PC-9 (cell line): ENCODE results near the gene PRRC2B. TPM values are rescaled to one million over a fixed set of nuclear protein-coding genes. Genes with fewer than 3 reads are reported as not detected.

Source experiments
- BruUV-seq: library from RNA; stranded (reverse); fragments of 400-500 nt; replicated peaks from 2 replicates; lab custom pipeline; 2021; lab: Mats Ljungman, UMichigan
- CTCF ChIA-PET: fragments of 300-600 bp; sonication (Branson Sonifier 250); formaldehyde crosslinking; loops from one replicate; lab custom pipeline; 2022; ENCODE audit warnings: antibody characterized with exemption; lab: Charles Lee
- POLR2A ChIA-PET: fragments of 300-600 bp; sonication (Branson Sonifier 250); formaldehyde crosslinking; loops from one replicate; lab custom pipeline; 2022; ENCODE audit warnings: antibody characterized with exemption; ENCODE audit not compliant: unreplicated experiment; lab: Charles Lee
- DNase-seq, 2 experiments: peaks; one replicate each; pipeline versions ENCODE4 v3.0.0 to v3.0.0-alpha.2; 2015 to 2022; ENCODE audit warnings: mixed read lengths in 1 of 2
- H2AFZ ChIP-seq: fragments of 200-600 bp; sonication (generic); 2 replicates; pipeline ENCODE4 v1.8.1; 2017; ENCODE audit warnings: antibody characterized with exemption
- H3F3A ChIP-seq: fragments of 200-600 bp; sonication (generic); 2 replicates; pipeline ENCODE4 v1.8.1; 2017; ENCODE audit warnings: antibody characterized with exemption, mild to moderate bottlenecking, low read depth; ENCODE audit not compliant: insufficient read depth
- H3K27ac ChIP-seq: fragments of 200-600 bp; sonication (generic); 2 replicates; pipeline ENCODE4 v1.6.1; 2016; ENCODE audit warnings: mixed run types
- H3K27me3 ChIP-seq: fragments of 200-600 bp; sonication (generic); 2 replicates; pipeline ENCODE4 v1.6.1; 2016; ENCODE audit warnings: low read depth, mixed run types; ENCODE audit not compliant: insufficient read depth
- H3K36me3 ChIP-seq: fragments of 200-600 bp; sonication (generic); 2 replicates; pipeline ENCODE4 v1.6.1; 2016; ENCODE audit warnings: low read depth, mixed run types
- H3K4me1 ChIP-seq: fragments of 200-600 bp; sonication (generic); replicated peaks from 2 replicates; pipeline ENCODE4 v1.6.1; 2016; ENCODE audit warnings: mixed run types; ENCODE audit not compliant: insufficient read depth
- H3K4me2 ChIP-seq: fragments of 200-600 bp; sonication (generic); 2 replicates; pipeline ENCODE4 v1.6.1; 2017; ENCODE audit warnings: mixed run types
- H3K4me3 ChIP-seq: fragments of 200-600 bp; sonication (generic); 2 replicates; pipeline ENCODE4 v1.6.1; 2016; ENCODE audit warnings: mixed run types
- H3K79me2 ChIP-seq: fragments of 200-600 bp; sonication (generic); 2 replicates; pipeline ENCODE4 v1.6.1; 2017; ENCODE audit warnings: low read depth, mixed run types
- H3K9me2 ChIP-seq: fragments of 200-600 bp; sonication (generic); 2 replicates; pipeline ENCODE4 v1.8.1; 2017; ENCODE audit warnings: mild to moderate bottlenecking; ENCODE audit not compliant: insufficient read depth
- H3K9me3 ChIP-seq: fragments of 200-600 bp; sonication (generic); 2 replicates; pipeline ENCODE4 v1.8.1; 2016; ENCODE audit warnings: low read depth; ENCODE audit not compliant: insufficient read depth
- H4K20me1 ChIP-seq: fragments of 200-600 bp; sonication (generic); 2 replicates; pipeline ENCODE4 v1.8.1; 2017; ENCODE audit not compliant: insufficient read depth
- EZH2 ChIP-seq: fragments of 200-600 bp; sonication (generic); IDR thresholded peaks from 2 replicates; pipeline ENCODE4 v1.8.0; 2017; ENCODE audit warnings: antibody characterized with exemption, low read depth
- intact Hi-C: fragments of 100-400 bp; cut with micrococcal nuclease; formaldehyde crosslinking; loops from one replicate; pipeline ENCODE4 v1.10.0; 2022; ENCODE audit not compliant: unreplicated experiment
- total RNA-seq: library from RNA; stranded (reverse); gene quantifications from 2 replicates; pipeline ENCODE4 v1.2.3, GENCODE V29; 2021
- TF ChIP-seq, protein P1 (sequence below): fragments of 200-600 bp; sonication (generic); conservative IDR thresholded peaks from 2 replicates; pipeline ENCODE4 v1.6.1; 2017; ENCODE audit warnings: mixed run types, antibody characterized with exemption, mild to moderate bottlenecking, moderate library complexity

Gene PRRC2B
- total RNA-seq, 1 experiment from 2014 or later: 361 TPM

DNA sequence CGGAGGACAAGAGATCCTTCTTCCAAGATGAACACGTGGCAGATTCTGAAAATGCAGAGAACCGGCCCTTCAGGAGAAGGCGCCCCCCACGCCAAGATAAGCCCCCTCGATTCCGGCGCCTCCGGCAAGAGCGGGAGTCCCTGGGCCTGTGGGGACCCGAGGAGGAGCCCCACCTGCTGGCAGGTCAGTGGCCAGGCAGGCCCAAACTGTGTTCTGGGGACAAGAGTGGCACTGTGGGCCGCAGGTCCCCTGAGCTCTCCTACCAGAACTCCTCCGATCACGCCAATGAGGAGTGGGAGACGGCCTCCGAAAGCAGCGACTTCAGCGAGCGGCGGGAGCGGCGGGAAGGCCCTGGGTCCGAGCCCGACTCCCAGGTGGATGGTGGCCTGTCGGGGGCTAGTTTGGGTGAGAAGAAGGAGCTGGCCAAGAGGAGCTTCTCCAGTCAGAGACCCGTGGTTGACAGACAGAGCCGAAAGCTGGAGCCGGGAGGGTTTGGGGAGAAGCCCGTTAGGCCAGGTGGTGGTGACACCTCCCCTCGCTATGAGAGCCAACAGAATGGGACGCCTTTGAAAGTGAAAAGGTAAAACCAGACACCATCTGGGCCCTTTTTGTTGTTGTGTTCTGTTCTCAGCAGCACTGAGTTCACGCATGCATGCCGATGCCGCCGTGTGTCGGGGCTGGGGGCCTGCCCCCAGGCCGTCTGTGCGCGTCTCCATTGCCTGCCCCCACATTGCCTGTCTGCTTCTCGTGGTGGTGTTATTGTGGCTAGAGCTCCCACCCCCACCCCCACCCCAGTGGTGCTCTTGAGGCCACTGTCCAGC is 82.3 kb downstream of the PRRC2B start:
- H3K9me3 ChIP-seq: no peaks in the 10 kb centered on the region
- no peaks in the 10 kb centered on the region for H3K4me1 ChIP-seq
- H3K4me2 ChIP-seq: no peak overlapping the region
- ChIA-PET POLR2A (no interaction called here), CTCF (no interaction called here)
- peaks cover 16% of the 10 kb centered on the region for H3F3A ChIP-seq
- H3K36me3 ChIP-seq: peaks cover 24% of the 10 kb centered on the region
- TF ChIP-seq, protein P1, sequence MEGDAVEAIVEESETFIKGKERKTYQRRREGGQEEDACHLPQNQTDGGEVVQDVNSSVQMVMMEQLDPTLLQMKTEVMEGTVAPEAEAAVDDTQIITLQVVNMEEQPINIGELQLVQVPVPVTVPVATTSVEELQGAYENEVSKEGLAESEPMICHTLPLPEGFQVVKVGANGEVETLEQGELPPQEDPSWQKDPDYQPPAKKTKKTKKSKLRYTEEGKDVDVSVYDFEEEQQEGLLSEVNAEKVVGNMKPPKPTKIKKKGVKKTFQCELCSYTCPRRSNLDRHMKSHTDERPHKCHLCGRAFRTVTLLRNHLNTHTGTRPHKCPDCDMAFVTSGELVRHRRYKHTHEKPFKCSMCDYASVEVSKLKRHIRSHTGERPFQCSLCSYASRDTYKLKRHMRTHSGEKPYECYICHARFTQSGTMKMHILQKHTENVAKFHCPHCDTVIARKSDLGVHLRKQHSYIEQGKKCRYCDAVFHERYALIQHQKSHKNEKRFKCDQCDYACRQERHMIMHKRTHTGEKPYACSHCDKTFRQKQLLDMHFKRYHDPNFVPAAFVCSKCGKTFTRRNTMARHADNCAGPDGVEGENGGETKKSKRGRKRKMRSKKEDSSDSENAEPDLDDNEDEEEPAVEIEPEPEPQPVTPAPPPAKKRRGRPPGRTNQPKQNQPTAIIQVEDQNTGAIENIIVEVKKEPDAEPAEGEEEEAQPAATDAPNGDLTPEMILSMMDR: no peak; the same call in none of the 2 replicates
- TF ChIP-seq EZH2: no peak
- peaks cover 67% of the 10 kb centered on the region for H4K20me1 ChIP-seq
- H3K27me3 ChIP-seq: no peaks in the 10 kb centered on the region
- H3K79me2 ChIP-seq: peaks cover 23% of the 10 kb centered on the region; the same call in 1 of the 2 replicates
- intact Hi-C loops: no loop called here
- BruUV-seq: no TSS peak
- no peak overlapping the region for H2AFZ ChIP-seq
- no peaks in the 10 kb centered on the region for H3K9me2 ChIP-seq
- no peak overlapping the region for H3K27ac ChIP-seq
- H3K4me3 ChIP-seq: no peak overlapping the region
- no peak for DNase-seq

DNA sequence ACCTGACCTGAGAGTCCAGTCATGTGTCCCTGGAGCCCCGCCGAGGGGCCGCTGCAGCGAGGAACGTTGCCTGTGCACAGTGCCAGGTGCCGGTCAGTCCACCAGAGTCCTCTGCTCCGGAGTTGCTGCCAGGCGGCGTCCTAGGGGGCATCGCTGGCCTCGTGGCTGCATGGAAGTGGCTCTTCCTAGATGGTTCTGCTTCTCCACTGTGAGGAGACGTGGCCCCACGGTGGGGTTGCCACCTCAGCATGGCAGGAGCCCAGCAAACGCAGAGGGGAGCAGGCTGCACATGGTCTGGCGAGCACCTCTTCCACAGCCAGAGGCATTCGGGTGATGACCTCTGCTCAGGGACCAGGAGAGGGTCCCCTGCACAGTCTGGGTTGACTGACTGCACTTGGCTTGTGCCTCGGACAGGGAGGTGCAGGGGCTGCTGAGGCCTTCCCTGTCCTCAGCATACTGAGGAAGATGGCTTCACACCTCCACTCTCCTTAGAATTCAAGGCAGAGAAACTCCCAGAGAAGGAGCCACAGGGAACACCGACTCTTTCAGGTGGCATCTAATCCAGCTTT is 83.0 kb downstream of the PRRC2B start:
- Histone ChIP-seq H3K4me3 (no peak overlapping the region), H3K79me2 (peaks cover 19% of the 10 kb centered on the region; the same call in 1 of the 2 replicates), H3K4me2 (no peak overlapping the region), H3K9me3 (no peaks in the 10 kb centered on the region), H3K4me1 (no peaks in the 10 kb centered on the region), H3K27ac (no peak overlapping the region), H2AFZ (no peak overlapping the region), H4K20me1 (peaks cover 63% of the 10 kb centered on the region), H3K9me2 (no peaks in the 10 kb centered on the region), H3K36me3 (peaks cover 18% of the 10 kb centered on the region), H3K27me3 (no peaks in the 10 kb centered on the region), H3F3A (peaks cover 19% of the 10 kb centered on the region)
- intact Hi-C loops: no loop called here
- DNase-seq: no peak
- ChIA-PET CTCF (no interaction called here), POLR2A (no interaction called here)
- no TSS peak for BruUV-seq
- TF ChIP-seq, protein P1: no peak
- no peak for TF ChIP-seq EZH2

DNA sequence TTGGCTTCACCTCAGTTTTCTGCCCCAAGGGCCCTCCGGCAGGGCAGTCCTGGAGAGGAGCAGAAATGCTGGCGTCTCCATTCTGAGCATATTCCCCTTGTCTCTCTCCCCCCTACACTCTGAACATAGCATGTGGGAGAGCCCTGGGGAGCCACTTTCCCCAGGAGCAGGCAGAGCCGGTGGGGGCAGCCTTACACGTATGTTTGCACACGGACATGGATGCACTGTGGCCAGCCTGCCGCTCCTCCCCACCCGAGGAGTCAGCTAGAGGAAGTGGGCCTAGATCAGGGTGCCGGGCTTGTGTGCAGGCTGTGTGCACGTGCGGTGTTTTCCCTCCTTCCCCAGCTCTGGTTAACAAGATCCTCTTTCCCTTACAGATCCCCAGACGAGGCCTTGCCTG is 83.5 kb downstream of the PRRC2B start:
- TF ChIP-seq EZH2: no peak
- ChIA-PET POLR2A (no interaction called here), CTCF (no interaction called here)
- Histone ChIP-seq H3K27ac (no peak overlapping the region), H3F3A (peaks cover 22% of the 10 kb centered on the region), H3K4me3 (no peak overlapping the region), H2AFZ (no peak overlapping the region), H3K4me1 (no peaks in the 10 kb centered on the region), H3K79me2 (peaks cover 16% of the 10 kb centered on the region; the same call in 1 of the 2 replicates), H3K9me2 (no peaks in the 10 kb centered on the region), H3K4me2 (no peak overlapping the region), H3K9me3 (no peaks in the 10 kb centered on the region), H4K20me1 (peaks cover 65% of the 10 kb centered on the region), H3K27me3 (no peaks in the 10 kb centered on the region), H3K36me3 (peaks cover 15% of the 10 kb centered on the region)
- intact Hi-C loops: no loop called here
- no TSS peak for BruUV-seq
- no peak for DNase-seq
